Peyer's patch (tissue), 4 donors: Measurements from ENCODE around the gene NODAL.

Source experiments
- POLR2A ChIP-seq, 2 donors: fragments of 450-650 bp; IDR thresholded peaks; one replicate each; pipeline ENCODE4 v1.5.1; 2017; ENCODE audit warnings: antibody characterized with exemption in 2 of 2, mild to moderate bottlenecking in 2 of 2, moderate library complexity in 2 of 2
- TF ChIP-seq, protein P1 (sequence below), 6 experiments: fragments of 450-650 bp in 4 of 6; fragments of 200-600 bp in 2 of 6; sonication (generic) in 1 of 6; IDR thresholded peaks; one replicate each; pipeline ENCODE4 v1.5.1; 2017 to 2019; ENCODE audit warnings: antibody characterized with exemption in 6 of 6, mild to moderate bottlenecking in 3 of 6, moderate library complexity in 1 of 6

DNA sequence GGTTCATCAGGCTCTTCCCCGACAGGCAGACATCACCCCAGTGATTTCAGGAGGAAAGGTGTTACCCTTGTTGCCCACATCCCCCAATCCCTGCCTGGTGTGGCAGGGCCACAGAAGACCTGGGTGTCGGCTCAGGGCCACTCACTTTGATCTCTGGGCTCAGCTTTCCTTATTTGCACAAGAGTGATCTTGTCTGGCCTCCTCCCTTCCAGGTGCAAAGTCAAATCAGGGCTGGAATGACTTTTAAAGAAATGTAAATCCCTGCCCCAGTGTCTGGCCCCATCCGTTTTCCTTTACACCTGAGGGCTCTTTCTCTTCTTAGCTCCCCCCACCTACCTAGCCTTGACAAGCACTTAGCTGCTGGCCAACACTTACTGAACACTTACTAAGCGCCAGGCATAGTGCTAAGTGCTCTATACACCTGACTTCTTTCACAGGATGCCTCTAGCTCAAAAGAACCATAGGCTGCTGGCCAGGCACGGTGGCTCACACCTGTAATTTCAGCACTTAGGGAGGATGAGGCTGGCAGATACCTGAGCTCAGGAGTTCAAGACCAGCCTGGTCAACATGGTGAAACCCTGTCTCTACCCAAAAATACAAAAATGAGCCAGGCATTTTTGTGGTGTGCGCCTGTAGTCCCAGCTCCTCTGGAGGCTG is 979 bp upstream of the NODAL start:
- TF ChIP-seq, protein P1, sequence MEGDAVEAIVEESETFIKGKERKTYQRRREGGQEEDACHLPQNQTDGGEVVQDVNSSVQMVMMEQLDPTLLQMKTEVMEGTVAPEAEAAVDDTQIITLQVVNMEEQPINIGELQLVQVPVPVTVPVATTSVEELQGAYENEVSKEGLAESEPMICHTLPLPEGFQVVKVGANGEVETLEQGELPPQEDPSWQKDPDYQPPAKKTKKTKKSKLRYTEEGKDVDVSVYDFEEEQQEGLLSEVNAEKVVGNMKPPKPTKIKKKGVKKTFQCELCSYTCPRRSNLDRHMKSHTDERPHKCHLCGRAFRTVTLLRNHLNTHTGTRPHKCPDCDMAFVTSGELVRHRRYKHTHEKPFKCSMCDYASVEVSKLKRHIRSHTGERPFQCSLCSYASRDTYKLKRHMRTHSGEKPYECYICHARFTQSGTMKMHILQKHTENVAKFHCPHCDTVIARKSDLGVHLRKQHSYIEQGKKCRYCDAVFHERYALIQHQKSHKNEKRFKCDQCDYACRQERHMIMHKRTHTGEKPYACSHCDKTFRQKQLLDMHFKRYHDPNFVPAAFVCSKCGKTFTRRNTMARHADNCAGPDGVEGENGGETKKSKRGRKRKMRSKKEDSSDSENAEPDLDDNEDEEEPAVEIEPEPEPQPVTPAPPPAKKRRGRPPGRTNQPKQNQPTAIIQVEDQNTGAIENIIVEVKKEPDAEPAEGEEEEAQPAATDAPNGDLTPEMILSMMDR (IDR thresholded peaks at IDR 0.05), result no peak
- TF ChIP-seq POLR2A (IDR thresholded peaks at IDR 0.05), result no peak
